Hepatic stellate cell (primary cell): ENCODE results near the gene PKD2.
"Not testable (repeated sequence)": the region's sequence is repeated elsewhere in the genome, so short reads cannot be mapped to it uniquely, and the experiment has no call there.

Experiments used
- DNase-seq: peaks from one replicate; pipeline ENCODE4 v3.0.0; 2011; ENCODE audit warnings: low spot score

PKD2 gene

DNA sequence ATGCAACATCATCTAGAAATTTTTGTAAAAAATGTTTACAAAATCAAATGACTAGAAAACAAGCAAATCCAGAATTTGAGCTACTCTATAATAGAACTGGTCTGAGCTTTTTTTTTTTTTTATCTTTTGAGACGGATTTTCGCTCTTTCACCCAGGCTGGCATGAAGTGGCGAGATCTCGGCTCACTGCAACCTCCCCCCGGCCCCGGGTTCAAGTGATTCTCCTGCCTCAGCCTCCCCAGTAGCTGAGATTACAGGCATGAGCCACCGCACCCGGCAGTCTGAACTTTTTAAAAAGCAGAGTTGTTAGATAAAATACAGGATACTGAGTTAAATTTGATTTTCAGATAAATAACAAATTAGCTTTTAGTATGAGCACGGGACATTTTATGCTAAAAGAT lies 20.9 kb upstream of the PKD2 start:
- DNase-seq: no peak

DNA sequence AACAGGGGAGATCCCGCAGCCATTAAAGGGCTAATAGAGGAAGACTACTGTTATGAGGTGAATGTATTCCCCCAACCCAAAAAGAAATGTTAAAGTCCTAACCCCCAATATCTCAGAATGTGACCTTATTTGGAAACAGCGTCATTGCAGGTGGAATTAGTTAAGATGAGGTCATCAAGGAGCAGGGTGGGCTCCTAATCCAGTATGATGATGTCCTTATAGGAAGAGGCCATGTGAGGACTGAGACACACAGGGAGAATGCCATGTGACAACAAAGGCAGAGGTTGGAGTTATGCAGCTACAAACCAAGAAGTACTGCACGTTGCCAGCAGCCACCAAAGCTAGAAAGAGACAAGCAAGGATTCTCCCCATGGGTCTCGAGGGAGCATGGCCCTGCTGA lies 17.7 kb upstream of the PKD2 start:
- DNase-seq: no peak

DNA sequence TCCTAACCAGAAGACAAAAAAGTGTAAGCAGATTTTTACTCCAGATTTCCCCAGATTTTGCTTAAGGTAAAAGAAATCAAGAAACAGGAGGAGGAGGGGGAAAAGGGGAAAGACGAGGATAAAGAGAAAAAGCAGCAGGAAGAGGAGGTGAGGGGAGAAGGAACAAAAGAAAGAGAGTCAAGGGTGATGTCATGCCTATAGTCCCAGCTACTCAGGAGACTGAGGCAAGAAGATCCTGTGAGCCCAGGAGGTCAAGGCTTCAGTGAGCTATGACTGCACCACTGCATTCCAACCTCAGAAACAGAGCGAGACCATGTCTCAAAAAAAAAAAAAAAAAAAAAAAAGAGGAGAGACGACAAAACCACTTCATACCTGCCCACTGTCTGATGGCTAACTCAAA lies 12.0 kb upstream of the PKD2 start:
- DNase-seq: no peak

DNA sequence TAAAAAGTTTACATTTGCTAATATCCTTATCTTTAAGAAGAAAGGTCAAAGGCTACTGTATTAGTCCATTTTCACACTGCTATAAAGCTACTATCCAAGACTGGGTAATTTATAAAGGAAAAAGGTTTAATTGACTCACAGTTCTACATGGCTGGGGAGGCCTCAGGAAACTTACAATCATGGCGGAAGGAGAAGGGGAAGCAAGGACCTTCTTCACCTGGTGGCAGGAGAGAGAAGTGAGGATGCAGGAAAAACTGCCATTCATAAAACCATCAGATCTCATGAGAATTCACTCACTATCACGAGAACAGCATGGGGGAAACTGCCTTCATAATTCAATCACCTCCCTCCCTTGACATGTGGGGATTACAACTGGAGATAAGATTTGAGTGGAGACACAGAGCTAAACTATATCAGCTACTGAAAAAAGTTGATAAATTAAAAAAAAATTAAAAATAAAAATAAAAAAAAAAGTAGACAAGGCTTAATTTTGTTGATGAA lies 8.2 kb upstream of the PKD2 start:
- not testable (repeated sequence) for DNase-seq

DNA sequence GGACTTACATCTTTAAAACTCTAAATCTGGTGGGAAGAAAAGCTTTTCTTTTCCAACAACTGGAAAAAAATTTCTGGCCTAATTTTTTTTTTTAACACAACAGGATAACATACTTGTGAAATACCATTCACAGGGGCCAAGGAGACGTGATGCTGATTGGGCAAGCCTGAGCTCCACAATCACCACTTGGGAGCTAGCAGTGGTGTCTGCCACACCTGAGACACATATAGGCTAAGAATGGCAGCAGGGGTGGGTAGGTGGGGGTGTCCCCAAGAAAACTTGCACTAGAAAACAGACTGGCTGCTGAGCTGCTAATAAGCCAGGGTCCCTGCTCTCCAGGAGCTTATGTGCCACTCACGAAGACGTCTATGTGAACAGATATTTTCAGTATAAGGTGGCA lies 5.6 kb upstream of the PKD2 start:
- no peak for DNase-seq

DNA sequence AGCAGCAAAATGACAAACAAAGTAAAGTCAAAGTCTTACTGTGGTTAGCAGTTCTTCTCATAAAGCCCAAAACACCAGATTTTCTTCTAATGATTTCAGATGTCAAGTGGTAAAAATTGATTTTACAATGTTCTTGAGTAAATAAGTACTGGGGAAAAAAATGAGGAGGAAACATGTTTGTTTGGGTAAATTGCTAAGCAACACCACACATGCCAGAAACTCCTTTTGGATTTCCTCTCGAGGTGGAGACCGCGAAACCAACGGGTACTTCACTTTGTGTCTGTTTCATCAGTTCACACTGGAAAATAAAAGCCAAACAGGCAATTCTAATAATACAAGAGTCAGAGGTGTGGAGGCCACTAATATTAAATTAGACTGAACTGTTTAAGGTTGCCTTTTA lies 4.6 kb upstream of the PKD2 start:
- DNase-seq: no peak

DNA sequence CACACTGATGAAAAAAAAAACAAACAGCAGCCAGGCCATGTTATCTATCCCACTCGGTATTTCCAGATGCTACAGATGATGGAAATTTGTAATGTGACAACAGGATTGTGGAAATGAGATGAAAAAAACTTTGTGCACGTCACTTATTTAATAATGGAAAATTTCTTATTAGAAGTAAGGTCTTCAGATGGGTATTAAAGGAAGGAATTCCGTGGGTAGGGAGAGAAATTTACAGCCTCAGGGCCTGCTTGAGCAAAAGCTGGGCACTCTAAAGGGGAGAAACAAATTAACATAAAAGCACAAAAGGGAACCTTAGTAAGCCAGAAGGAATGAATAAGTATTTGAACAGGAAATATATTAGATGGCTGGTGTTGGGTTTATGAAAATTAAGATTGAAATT lies 4.2 kb upstream of the PKD2 start:
- DNase-seq: no peak

DNA sequence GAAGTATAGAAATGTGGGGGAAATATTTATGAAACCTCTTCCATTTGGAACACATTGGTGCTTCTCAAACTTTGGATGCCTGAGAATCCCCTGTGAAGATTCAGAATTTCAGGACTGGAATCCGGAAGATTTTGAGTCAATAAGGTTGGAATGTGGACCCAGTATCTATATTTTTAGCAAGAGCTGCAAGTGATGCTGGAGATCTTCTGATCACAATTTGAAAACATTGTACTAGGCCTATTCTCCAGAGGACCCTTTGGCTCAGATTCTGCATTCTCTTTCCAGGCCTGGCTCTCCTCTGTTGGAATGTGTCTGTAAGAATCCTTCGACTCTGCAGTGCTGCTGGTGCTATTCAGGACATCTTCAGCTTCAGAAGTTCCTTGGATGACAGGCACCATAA lies 2.4 kb upstream of the PKD2 start:
- peak; percentile 38 for DNase-seq

DNA sequence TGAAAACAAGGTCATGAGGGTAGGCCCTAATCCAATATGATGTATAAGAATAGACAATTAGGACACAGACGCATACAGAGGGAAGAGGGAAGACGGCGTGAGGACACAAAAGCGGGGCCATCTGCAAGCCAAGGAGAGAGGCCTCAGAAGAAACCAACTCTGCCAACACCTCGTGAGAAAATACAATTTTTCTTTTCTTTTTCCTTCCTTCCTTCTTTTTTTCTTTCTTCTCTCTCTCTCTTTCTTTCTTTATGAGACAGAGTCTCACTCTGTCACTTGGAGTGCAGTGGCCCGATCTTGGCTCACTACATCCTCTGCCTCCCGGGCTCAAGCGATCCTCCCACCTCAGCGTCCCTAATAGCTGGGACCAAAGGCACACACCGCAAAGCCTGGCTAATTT lies 1.5 kb upstream of the PKD2 start:
- DNase-seq: no peak

DNA sequence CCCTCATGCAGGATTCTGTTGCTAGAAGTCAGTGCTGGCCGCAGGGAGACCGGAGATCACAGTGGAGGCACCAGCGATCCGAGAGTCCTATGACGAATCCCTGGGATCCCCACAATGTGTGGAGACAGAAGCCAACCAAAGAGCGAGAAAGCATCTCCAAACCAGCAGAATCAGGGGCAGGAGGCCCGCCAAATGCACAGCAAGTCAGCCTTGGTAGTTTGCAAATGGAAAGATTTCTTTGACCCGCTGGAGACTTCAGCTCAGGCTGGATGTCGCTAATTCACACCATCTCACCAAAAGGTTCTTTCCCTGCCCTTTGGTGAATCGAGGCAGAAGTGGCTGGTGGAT lies 505 bp upstream of the PKD2 start:
- no peak for DNase-seq

DNA sequence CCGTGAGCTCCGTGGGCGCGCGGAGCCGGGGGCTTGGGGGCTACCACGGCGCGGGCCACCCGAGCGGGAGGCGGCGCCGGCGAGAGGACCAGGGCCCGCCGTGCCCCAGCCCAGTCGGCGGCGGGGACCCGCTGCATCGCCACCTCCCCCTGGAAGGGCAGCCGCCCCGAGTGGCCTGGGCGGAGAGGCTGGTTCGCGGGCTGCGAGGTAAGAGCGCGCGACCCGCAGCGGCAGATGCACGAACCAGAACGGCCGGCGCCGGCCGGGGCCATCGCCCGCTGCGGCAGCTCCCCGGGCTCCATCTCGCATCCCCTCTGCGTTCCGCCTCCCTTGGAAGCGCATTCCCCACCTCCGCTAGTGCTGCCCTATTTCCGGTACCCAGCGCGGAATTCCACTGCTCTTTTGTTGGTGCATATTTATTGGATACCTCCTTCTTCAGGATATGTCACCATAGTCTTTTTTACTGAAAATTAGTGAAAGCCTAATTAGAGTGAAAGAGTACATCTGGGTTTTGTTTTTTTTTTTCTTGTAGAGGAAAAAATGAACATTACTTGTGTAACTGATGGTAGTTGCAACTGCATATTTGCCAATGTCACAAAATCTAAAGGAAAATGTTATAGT lies 797 bp downstream of the PKD2 start:
- DNase-seq: peak; percentile 48

DNA sequence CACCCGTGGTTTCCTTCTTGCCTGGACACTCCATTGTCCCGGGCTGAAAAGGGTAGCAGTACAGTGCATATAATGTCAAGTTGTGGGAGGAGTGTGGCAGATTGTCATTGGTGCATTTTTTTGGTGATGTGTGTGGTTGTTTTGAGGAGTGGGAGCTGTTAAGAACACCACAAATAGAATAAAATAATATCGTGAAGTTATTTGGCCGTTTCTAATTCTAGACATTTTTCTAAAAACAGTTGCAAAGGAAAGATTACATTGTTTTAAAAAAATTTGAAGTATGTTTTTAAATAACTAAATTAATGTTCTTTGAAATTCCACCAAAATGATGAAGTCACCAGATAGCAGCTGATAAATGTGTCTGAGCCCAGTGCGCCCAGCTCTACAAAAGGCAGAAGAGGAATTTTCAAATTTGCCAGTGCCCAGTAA lies 1.3 kb downstream of the PKD2 start:
- DNase-seq: peak; percentile 55

DNA sequence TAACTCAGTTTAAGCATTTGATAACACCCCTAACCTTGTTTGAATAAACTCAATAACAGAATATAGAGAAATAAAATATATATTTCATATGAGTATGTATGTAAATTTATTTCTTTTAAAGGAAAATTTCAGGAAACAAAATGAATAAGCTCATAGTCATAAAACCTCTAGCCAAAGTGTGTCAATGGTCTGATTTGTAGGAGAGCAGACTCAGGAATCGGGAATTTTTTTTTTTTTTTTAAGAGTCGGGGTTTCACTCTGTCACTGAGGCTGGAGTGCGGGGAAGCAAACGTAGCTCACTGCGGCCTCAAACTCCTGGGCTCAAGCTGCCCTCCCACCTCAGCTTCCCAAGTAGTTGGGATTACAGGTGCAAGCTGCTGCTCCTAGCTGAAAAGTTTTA lies 2.4 kb downstream of the PKD2 start:
- no peak for DNase-seq

DNA sequence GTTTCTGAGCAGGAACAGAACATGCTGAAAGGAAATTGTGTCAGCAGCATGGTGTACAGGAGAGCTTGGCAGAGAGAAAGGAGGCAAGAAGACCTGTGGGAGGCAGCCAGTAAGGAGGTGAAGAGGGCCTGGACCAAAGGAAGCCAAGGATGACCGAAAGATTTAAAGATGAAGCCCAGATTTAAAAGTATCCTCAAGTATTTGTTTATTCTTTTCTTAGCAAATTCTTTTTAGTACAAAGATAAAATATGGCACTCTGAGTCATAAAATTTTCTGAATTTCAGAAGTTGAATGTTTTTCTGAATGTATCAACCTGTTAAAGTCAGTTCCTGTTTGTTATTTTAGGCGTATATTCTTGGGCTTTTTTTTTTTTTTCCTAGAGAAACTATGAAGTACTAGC lies 3.5 kb downstream of the PKD2 start:
- peak; percentile 26 for DNase-seq

DNA sequence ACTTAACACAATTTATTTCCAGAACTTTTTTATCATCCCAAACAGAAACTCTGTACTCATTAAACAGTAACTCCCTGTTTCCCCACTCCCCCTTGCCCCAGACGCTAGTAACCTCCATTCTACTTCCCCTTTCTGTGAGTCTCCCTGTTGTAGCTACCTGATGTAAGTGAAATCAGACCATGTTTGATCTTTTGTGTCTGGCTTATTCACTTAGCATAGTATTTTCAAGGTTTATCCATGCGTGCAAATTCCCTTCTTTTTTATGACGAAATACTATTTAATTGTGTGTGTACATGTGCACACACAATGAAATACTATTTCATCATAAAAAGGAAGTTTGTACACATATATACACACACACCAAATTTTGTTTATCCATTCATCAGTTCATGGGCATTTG lies 5.2 kb downstream of the PKD2 start:
- no peak for DNase-seq

DNA sequence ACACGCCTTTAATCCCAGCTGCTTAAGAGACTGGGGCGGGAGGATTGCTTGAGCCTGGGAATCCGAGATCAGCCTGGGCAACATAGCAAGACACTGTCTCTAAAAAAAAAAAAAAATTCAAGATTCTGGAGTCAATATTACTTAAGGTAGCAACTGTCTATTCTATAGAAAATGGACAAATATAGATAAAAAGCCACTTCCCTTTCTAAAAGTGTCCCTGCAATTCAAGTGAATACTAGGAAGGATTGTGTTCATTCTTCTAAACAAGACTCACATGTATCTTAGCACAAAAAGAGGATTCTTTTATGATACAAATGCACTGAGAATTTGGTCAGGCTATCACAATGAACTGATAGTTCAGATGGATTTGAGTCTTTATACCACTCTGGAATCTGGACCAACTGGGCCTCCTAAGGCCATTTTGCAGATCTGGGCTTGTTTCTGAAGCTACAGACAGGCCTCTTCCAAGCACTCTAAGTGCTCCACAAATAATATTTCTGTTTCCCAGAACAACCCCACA lies 7.0 kb downstream of the PKD2 start:
- DNase-seq: no peak

DNA sequence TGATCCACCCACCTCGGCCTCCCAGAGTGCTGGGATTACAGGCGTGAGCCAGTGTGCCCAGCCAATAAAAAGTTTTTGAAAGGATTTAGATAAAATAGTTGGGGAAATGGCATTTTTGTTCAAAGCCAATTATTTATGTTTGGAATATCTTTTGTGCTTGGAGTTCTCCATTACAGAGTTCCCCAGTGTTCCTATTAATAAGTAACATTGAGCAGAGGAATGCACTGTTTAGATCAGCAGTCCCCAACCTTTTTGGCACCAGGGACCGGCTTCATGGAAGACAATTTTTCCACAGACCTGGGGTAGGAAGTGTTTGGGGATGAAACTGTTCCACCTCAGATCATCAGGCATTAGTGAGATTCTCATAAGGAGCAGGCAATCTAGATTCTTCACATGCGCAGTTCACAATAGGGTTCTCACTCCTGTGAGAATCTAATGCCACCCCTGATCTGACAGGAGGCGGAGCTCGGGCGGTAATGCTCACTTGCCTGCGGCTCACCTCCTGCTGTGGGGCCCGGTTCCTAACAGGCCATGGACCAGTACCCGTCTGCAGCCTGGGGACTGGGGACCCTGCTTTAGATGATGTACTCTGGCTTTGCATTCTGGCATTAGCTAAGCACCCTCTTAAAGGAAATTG lies 8.3 kb downstream of the PKD2 start:
- no peak for DNase-seq

DNA sequence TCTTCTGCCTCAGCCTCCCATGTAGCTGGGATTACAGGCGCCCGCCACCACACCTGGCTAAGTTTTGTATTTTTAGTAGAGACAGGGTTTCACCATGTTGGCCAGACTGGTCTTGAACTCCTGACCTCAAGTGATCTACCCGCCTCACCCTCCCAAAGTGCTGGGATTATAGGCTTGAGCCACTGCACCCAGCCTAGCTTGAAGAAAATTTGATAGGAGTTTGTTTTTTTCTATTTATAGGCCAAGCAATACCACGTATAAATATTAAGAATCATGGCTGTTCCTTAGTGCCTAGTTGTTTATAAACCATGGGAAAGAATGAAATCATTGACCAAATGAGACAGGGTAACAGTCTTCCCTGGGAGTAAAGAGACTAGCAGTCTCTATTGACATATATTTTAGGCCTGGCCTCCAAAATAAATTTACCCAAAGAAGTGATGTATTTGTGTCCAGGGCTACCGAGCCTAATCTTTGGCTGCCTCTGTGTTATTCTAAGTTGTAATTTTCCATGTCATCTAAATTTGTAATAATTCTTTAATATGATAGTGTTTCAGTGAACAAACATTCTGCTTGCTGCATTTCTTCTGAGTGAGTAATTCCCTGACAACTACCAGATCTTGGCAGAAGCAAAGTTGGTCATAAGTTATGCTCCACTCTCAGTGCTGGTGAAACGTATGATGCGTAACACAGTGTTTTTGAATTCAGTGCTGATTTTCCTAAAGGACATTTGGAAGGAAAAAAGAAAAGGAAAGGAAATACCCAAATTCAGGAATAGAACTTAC lies 10.3 kb downstream of the PKD2 start:
- DNase-seq: peak; percentile 81

DNA sequence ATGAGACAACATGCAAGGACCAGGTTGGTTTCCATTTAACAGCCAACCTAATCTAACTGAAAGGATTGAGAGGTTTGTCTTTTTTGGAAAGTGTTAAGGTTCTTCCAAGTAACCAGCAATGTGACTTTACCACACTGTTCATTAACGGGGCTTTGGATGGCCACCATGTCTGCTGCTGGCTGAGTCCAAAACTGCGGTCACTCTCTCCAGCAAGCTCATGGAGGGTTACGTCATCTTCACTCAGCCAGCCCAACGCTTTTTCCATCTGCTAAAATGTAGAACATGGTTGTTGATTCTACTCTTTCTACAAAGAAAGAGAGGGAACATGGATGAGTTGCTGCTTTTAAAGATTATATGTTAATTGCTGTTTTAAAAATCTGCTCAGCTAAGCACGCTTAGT lies 11.0 kb downstream of the PKD2 start:
- no peak for DNase-seq

DNA sequence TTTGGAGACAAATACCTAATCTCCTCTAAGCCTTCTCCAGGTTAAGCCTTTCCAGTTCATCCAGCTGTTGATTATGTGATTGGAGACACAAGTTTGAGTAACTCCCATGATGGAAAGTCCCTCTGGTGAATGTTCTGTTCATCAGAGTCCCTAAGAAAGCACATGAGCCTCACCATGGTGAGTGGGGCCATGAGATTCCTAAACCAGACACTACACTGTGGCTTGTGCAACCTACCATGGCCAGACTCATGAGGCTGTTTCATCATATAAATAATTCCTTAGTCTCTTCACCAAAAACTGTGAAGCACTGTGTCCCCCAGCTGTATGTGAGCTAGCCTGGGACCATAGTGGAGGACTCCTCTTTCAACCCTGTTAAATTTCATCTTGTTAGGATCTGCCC lies 14.4 kb downstream of the PKD2 start:
- DNase-seq: no peak

DNA sequence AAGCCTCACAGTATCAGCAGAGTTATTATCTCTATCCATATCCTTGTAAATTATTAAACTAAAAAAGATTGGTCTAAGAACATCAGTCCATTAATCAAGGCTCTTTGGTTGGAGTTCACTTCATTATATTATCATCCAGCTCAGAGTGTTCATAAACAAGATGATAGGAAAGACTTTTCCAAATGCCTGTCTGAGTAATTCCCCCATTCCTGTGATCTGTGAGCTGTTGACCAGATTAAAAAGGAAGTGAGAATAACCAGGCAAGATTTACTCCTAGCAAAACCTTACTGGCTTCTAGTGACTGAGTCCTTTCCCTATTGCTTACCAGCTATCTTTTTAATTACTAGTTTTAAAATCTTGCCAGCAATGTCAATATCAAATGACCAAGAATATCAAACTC lies 14.9 kb downstream of the PKD2 start:
- DNase-seq: no peak

DNA sequence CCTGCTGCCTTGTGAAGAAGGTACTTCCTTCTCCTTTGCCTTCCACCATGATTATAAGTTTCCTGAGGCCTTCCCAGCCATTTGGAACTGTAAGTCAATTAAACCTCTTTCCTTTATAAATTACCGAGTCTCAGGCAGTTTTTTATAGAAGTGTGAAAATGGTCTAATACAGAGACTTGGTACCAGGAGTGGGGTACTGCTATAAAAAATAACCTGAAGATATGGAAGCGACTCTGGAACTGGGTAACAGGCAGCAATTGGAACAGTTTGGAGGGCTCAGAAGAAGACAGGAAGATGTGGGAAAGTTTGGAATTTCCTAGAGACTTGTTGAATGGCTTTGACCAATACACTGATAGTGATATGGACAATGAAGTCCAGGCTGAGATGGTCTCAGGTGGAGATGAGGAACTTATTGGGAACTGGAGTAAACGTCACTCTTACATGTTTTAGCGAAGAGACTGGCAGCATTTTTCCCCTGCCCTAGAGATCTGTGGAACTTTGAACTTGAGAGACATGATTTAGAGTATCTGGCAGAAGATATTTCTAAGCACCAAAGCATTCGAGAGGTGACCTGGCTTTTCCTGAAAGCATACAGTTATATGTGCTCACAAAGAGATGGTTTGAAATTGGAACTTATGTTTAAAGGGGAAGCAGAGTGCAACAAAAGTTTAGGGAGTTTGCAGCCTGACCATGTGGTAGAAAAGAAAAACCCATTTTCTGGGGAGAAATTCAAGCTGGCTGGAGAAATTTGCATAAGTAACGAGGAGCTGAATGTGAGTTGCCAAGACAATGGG lies 18.6 kb downstream of the PKD2 start:
- DNase-seq: not testable (repeated sequence)
